Kasumi-1 (cell line): ENCODE results near the gene EEIG2.
"Not testable (repeated sequence)": the region's sequence is repeated elsewhere in the genome, so short reads cannot be mapped to it uniquely, and the experiment has no call there.

Source experiments
- DNase-seq, 2 experiments: peaks; one replicate each; lab custom pipeline; 2025; lab: John Stamatoyannopoulos, UW

EEIG2 gene

GRCh38 chr1:108559215-108560186 is at the start of gene EEIG2:
EEIG2 (plus strand) TSS chr1:108560100; CDS start chr1:108560429, 329 bp downstream.
- DNase-seq: peak; percentile 70 to 84

DNA sequence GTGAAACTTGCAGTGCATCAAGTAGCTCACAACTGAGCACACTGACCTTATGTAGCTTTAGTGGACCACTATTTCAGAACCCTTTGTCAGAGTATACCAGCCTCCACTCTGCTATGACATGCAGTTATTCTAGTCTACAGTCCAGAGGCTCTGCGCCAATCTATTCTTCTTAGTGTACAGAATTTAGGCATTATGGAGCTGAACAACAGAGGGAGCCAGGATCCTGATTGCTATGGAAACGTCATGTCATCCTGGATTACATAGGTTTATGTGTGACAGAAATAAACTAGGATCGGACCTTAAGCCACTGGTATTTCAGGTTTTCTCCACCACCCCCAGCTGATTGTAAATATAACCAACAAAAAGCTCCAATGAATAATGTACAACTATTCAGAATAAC is 48.1 kb upstream of the EEIG2 start:
- DNase-seq: no peak

- DNase-seq: peak; percentile 55 to 72
Observed at GRCh38 chr1:108512239-108513043, 47.5 kb upstream of the EEIG2 start.

GRCh38 chr1:108513044-108513415 is 46.9 kb upstream of the EEIG2 start:
- DNase-seq: no peak

- DNase-seq: not testable (repeated sequence)
Observed at GRCh38 chr1:108513914-108514313, 46.0 kb upstream of the EEIG2 start.

GRCh38 chr1:108517301-108517897 is 42.5 kb upstream of the EEIG2 start:
- not testable (repeated sequence) for DNase-seq

DNA sequence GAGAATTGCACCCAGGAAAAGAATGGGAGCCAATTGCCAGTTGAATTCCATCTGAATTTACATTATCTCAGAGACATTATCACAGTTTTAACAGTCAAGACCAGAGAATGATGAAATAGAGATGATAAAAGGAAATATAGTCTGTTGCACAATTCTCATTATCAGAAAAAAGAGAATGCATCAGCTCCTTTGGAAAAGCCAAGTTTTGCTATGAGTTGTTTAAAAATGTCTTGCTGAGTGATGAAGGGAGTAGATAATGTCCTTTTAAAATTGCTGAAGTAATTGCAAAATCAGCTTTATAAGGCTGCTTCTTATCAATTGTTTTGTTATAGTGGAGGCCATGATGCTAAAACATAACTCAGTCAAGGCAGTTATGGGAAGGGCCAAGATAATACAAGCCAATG is 37.9 kb upstream of the EEIG2 start:
- no peak for DNase-seq

- DNase-seq: no peak
Observed at GRCh38 chr1:108523829-108524228, 36.1 kb upstream of the EEIG2 start.

DNA sequence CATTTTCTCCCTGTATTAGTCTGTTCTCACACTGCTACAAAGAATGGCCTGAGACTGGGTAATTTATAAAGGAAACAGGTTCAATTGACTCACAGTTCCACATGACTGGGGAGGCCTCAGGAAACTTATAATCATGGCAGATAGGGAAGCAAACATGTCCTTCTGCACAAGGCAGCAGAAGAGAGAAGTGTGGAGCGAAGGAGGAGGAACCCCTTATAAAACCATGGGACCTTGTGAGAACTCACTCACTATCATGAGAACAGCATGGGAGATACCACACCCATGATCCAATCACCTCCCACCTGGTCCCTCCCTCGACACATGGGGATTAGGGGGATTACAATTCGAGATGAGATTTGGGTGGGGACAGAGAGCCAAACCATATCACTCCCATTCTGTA is 35.2 kb upstream of the EEIG2 start:
- no peak for DNase-seq

GRCh38 chr1:108527135-108527534 is 32.8 kb upstream of the EEIG2 start:
- DNase-seq: no peak

DNA sequence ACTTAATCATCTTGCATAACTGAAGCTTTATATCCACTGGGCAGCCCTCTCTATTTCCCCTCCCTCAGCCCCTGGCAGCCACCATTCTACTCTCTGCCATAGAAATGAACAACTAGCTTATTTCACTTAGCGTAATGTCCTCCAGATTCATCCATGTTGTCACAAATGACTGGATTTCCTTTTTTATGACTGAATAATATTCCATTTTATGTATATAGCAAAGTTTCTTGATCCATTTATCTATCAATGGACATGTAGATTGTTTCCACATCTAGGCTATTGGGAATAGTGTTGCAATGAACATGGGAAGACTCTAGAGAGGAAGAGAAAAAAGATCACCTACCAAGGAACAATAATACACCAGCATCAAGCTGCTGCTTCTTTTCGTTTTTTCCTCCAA is 32.1 kb upstream of the EEIG2 start:
- DNase-seq: no peak

DNA sequence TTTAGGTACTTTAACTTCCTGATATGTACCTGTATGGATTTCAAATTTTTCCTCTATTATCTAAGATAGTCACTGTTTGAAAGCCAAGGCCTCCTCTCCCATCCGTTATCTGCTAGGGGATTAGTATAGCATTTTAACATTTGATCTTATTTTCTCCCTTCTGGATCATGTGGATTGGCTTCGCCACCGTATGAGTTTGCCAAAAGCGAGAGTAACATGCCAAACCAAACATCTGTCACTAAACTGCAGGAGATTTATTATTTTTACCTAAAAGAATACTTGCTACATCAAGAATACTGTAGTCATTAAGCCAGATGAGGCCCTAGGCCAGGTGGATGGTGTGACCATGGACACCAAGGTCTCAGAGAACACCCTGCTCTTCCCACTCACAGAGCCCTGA is 28.5 kb upstream of the EEIG2 start:
- DNase-seq: no peak

- no peak for DNase-seq
Observed at GRCh38 chr1:108532730-108533129, 27.2 kb upstream of the EEIG2 start.

DNA sequence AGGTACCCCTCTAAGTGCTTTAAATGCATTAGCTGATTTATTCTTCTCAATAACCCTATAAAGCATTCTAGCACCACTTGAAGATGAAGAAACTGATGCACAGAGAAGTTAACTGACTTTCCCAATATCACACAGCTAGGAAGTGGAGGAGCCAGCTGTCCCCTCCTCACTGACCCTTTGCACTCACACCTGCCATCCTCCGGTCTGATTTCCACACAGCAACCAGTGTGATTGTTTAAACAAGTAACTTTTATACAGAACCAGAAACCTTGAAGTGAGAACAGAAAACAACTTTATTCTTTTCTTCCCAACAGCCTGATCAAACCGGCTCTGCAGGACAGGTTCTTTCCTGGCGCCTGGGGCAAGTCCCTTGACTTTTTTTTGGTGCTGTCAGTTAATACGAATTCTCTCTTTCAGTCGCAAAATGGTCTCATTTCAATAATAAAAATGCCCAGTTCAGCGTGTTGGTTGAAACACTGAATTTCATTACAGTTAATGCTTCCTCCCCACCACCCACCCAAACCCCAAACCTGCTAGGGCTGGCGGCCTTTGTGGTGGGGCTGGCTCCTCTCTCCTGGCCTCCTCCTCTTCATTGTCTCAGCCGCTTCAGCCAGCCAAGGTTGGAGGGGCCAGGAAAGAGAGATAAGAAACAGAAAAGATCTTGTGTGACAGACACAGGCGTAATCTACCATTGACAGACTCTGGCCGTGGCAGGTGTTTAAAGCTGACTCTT is 26.4 kb upstream of the EEIG2 start:
- no peak for DNase-seq

- DNase-seq: no peak
Observed at GRCh38 chr1:108534759-108535158, 25.1 kb upstream of the EEIG2 start.

GRCh38 chr1:108535315-108535897 is 24.5 kb upstream of the EEIG2 start:
- DNase-seq: not testable (repeated sequence)

GRCh38 chr1:108536021-108536420 is 23.9 kb upstream of the EEIG2 start:
- not testable (repeated sequence) for DNase-seq

- DNase-seq: not testable (repeated sequence)
Observed at GRCh38 chr1:108536791-108537190, 23.1 kb upstream of the EEIG2 start.

DNA sequence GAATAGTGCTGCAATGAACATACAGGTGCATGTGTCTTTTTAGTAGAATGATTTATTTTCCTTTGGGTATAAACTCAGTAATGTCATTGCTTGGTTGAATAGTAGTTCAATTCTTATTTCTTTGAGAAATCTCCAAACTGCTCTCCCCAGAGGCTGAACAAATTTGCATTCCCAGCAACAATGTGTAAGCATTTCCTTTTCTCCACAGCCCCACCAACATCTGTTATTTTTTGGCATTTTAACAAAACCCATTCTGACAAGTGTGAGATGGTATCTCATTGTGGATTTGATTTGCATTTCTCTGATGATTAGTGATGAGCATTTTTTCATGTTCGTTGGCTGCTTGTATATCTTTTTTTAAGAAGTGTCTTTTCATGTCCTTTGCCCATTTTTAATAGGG is 21.9 kb upstream of the EEIG2 start:
- DNase-seq: no peak

- DNase-seq: no peak
Observed at GRCh38 chr1:108540977-108541376, 18.9 kb upstream of the EEIG2 start.

GRCh38 chr1:108541861-108542260 is 18.0 kb upstream of the EEIG2 start:
- no peak for DNase-seq
